ENCODE results near the gene CABLES2. TPM values are rescaled to one million over a fixed set of nuclear protein-coding genes. Genes with fewer than 3 reads are reported as not detected.
A peak's percentile ranks its signal among the peaks of the same experiment; 100 is the strongest.

Gene CABLES2
- total RNA-seq, 1 experiment from 2014 or later, result 7.5 TPM

DNA sequence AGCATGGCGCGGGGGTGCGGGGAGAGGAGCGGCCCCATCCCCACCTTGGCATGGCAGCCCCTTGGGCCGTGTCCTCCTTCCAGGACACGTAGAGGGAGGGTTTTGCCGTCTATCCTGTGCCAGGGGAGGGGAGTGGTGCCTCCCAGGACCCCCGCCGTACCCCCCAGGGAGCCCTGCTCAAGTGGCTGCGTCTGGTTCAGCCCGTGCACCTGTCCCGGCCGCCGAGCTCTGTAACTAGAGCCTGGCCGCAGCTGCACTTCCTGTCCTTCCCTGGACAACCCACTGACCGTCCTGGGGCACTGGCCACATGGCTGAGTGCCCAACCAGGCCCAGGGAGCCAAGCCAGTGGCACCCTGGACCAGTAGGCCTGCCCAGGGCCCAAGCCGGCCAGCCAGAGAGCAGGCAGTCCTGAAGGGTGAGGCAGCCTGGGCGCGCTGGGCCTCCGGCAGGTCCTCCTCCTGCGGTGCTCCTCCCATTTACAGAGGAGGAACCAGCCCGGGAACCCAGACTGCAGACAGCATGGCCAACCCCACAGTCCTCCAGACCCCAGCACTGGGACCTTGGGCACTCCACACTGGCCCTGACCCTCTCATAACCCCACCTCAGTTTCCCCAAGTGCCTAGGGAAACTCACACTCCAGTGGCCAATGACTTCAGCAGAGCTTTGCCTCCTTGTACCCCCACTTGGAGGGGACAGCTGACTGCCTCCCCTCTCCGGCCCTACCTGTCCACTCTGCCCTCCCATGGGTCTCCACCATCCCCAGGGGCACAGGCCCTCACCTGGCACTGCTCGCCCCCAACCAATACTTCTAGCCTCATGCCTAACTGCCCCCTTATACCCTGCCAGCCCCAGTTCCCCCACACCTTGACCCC, 48.7 kb downstream of the CABLES2 start:
- H3K9me3 Mint-ChIP-seq, result no peaks in the 10 kb centered on the region
- CTCF ChIA-PET, result interaction anchor here (0.6 to 1.7 kb wide), 3 partner anchors 10 to 24 kb away, joined by 3 to 6 read pairs (median 5); no protein-coding TSS in a partner anchor
- ATAC-seq, result no peak
- no peak for TF ChIP-seq CBFB (CRISPR knock-in tag; IDR thresholded peaks at IDR 0.05; ENCODE audit: low read depth)
- no peak for TF ChIP-seq IRF1 (CRISPR knock-in tag; IDR thresholded peaks at IDR 0.05)
- TF ChIP-seq, protein P1, sequence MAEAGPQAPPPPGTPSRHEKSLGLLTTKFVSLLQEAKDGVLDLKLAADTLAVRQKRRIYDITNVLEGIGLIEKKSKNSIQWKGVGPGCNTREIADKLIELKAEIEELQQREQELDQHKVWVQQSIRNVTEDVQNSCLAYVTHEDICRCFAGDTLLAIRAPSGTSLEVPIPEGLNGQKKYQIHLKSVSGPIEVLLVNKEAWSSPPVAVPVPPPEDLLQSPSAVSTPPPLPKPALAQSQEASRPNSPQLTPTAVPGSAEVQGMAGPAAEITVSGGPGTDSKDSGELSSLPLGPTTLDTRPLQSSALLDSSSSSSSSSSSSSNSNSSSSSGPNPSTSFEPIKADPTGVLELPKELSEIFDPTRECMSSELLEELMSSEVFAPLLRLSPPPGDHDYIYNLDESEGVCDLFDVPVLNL (CRISPR knock-in tag; IDR thresholded peaks at IDR 0.05; ENCODE audit: borderline replicate concordance, low read depth), result no peak
- TF ChIP-seq, protein P2, sequence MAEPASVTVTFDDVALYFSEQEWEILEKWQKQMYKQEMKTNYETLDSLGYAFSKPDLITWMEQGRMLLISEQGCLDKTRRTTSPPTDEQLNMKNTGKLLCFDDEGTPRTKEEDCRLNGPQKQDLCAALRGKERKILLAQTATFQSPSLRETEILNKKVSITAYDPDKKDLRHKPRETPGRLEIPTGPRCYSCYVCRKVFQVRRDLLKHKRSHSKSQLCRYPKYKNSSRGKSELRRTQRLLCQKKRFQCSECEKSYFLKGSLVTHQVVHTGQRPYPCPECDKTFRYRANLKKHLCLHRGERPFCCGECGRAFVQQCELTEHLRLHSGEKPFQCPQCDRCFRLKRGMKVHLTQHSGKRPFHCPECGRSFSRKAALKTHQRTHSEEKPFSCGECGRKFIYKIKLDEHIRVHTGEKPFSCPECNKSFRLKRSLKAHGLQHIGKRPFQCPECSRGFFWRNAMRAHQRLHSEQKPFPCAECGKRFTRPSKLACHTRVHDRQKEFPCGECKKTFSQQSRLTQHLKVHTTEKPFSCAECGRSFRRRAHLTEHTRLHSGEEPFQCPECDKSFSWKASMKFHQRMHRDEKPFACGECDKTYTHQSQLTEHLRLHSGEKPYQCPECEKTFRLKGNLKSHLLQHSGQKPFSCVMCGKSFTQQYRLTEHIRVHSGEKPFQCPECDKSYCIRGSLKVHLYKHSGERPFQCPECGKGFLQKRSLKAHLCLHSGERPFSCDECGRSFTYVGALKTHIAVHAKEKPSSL (CRISPR knock-in tag; conservative IDR thresholded peaks at IDR 0.05), result no peak
- no peak for TF ChIP-seq NR1H2 (CRISPR knock-in tag; IDR thresholded peaks at IDR 0.05)
- no peak for TF ChIP-seq ZBTB21 (CRISPR knock-in tag; IDR thresholded peaks at IDR 0.05; ENCODE audit: borderline replicate concordance)
- TF ChIP-seq CDX4 (CRISPR knock-in tag; IDR thresholded peaks at IDR 0.05; ENCODE audit: borderline replicate concordance), result no peak
- TF ChIP-seq, protein P3, sequence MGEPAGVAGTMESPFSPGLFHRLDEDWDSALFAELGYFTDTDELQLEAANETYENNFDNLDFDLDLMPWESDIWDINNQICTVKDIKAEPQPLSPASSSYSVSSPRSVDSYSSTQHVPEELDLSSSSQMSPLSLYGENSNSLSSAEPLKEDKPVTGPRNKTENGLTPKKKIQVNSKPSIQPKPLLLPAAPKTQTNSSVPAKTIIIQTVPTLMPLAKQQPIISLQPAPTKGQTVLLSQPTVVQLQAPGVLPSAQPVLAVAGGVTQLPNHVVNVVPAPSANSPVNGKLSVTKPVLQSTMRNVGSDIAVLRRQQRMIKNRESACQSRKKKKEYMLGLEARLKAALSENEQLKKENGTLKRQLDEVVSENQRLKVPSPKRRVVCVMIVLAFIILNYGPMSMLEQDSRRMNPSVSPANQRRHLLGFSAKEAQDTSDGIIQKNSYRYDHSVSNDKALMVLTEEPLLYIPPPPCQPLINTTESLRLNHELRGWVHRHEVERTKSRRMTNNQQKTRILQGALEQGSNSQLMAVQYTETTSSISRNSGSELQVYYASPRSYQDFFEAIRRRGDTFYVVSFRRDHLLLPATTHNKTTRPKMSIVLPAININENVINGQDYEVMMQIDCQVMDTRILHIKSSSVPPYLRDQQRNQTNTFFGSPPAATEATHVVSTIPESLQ (CRISPR knock-in tag; IDR thresholded peaks at IDR 0.05), result no peak
- TF ChIP-seq NR3C1 (CRISPR knock-in tag; conservative IDR thresholded peaks at IDR 0.05; ENCODE audit: low read depth), result no peak
- no peak for TF ChIP-seq CREB1 (CRISPR knock-in tag; IDR thresholded peaks at IDR 0.05)
- no peak for TF ChIP-seq SP1 (CRISPR knock-in tag; conservative IDR thresholded peaks at IDR 0.05)
- no peak for TF ChIP-seq ZMAT4 (CRISPR knock-in tag; IDR thresholded peaks at IDR 0.05)
- TF ChIP-seq EMX1 (CRISPR knock-in tag; IDR thresholded peaks at IDR 0.05), result no peak
- no peak for TF ChIP-seq KAT7 (CRISPR knock-in tag; IDR thresholded peaks at IDR 0.05; ENCODE audit: borderline replicate concordance)
- no peak for TF ChIP-seq SOX15 (CRISPR knock-in tag; IDR thresholded peaks at IDR 0.05)
- no peak for TF ChIP-seq ZNF219 (CRISPR knock-in tag; IDR thresholded peaks at IDR 0.05; ENCODE audit: borderline replicate concordance)
- TF ChIP-seq, protein P4, sequence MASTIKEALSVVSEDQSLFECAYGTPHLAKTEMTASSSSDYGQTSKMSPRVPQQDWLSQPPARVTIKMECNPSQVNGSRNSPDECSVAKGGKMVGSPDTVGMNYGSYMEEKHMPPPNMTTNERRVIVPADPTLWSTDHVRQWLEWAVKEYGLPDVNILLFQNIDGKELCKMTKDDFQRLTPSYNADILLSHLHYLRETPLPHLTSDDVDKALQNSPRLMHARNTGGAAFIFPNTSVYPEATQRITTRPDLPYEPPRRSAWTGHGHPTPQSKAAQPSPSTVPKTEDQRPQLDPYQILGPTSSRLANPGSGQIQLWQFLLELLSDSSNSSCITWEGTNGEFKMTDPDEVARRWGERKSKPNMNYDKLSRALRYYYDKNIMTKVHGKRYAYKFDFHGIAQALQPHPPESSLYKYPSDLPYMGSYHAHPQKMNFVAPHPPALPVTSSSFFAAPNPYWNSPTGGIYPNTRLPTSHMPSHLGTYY (CRISPR knock-in tag; IDR thresholded peaks at IDR 0.05), result no peak
- TF ChIP-seq ATF3 (CRISPR knock-in tag; conservative IDR thresholded peaks at IDR 0.05), result no peak
- TF ChIP-seq, protein P5, sequence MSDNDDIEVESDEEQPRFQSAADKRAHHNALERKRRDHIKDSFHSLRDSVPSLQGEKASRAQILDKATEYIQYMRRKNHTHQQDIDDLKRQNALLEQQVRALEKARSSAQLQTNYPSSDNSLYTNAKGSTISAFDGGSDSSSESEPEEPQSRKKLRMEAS (CRISPR knock-in tag; IDR thresholded peaks at IDR 0.05), result no peak
- POLR2A ChIA-PET, result interaction anchor here (0.5 to 4.4 kb wide), 2 partner anchors 9 to 168 kb away, joined by 5 to 21 read pairs; partner anchors contain the start of gene LAMA5
- no peaks in the 10 kb centered on the region for H3K36me3 Mint-ChIP-seq
- DNase-seq (ENCODE audit: low spot score), result no peak
- peak overlapping the region; percentile 74 for H3K27ac Mint-ChIP-seq
- no peaks in the 10 kb centered on the region for H3K27me3 Mint-ChIP-seq (ENCODE audit: low read depth)
- H3K4me1 Mint-ChIP-seq, result peaks cover 32% of the 10 kb centered on the region
- H3K4me3 Mint-ChIP-seq, result no peak overlapping the region
